GM20431 (cell line): Measurements from ENCODE around the gene C18orf63.
"Not testable (repeated sequence)": the region's sequence is repeated elsewhere in the genome, so short reads cannot be mapped to it uniquely, and the experiment has no call there.

Experiments used
- in situ Hi-C: fragments of 300-500 bp; cut with MseI, MboI; formaldehyde crosslinking; loops from one replicate; pipeline ENCODE4 v1.15.0; 2020; ENCODE audit warnings: low sequenced_read_pairs; ENCODE audit not compliant: unreplicated experiment

C18orf63 gene

GRCh38 chr18:74285583-74285982 is 30.1 kb upstream of the C18orf63 start:
- in situ Hi-C loops = not testable (repeated sequence)

GRCh38 chr18:74286106-74286855 is 29.4 kb upstream of the C18orf63 start:
- in situ Hi-C loops = no loop called here

GRCh38 chr18:74286856-74287255 is 28.8 kb upstream of the C18orf63 start:
- in situ Hi-C loops = no loop called here

- in situ Hi-C loops = no loop called here
Observed at GRCh38 chr18:74288041-74288440, 27.6 kb upstream of the C18orf63 start.

GRCh38 chr18:74288730-74289129 is 26.9 kb upstream of the C18orf63 start:
- in situ Hi-C loops = no loop called here

GRCh38 chr18:74289137-74289536 is 26.5 kb upstream of the C18orf63 start:
- in situ Hi-C loops = no loop called here

- in situ Hi-C loops = no loop called here
Observed at GRCh38 chr18:74290021-74290420, 25.6 kb upstream of the C18orf63 start.

- in situ Hi-C loops = no loop called here
Observed at GRCh38 chr18:74290794-74291471, 24.7 kb upstream of the C18orf63 start.

- in situ Hi-C loops = no loop called here
Observed at GRCh38 chr18:74291472-74291770, 24.2 kb upstream of the C18orf63 start.

GRCh38 chr18:74291771-74292540 is 23.7 kb upstream of the C18orf63 start, which contains the start of gene CYB5A:
Gene CYB5A (minus strand): TSS chr18:74291963. CDS start chr18:74291875, 88 bp downstream.
- in situ Hi-C loops = no loop called here

GRCh38 chr18:74292541-74292858 is 23.1 kb upstream of the C18orf63 start:
- in situ Hi-C loops = no loop called here

GRCh38 chr18:74292982-74293381 is 22.7 kb upstream of the C18orf63 start:
- in situ Hi-C loops = not testable (repeated sequence)

- in situ Hi-C loops = no loop called here
Observed at GRCh38 chr18:74294526-74294925, 21.1 kb upstream of the C18orf63 start.

- in situ Hi-C loops = no loop called here
Observed at GRCh38 chr18:74299162-74299561, 16.5 kb upstream of the C18orf63 start.

GRCh38 chr18:74299746-74300145 is 15.9 kb upstream of the C18orf63 start:
- in situ Hi-C loops = no loop called here

GRCh38 chr18:74303306-74303705 is 12.3 kb upstream of the C18orf63 start:
- in situ Hi-C loops = no loop called here

- in situ Hi-C loops = no loop called here
Observed at GRCh38 chr18:74303936-74304335, 11.7 kb upstream of the C18orf63 start.

- in situ Hi-C loops = no loop called here
Observed at GRCh38 chr18:74310411-74310810, 5.2 kb upstream of the C18orf63 start.

GRCh38 chr18:74311000-74311399 is 4.6 kb upstream of the C18orf63 start:
- in situ Hi-C loops = no loop called here

- in situ Hi-C loops = no loop called here
Observed at GRCh38 chr18:74314759-74315463, 728 bp upstream of the C18orf63 start.
